HepG2 (cell line): Measurements from ENCODE around the gene TRIP6. TPM values are rescaled to one million over a fixed set of nuclear protein-coding genes. Genes with fewer than 3 reads are reported as not detected.

Experiments
- ATAC-seq: fragments of 200-7000 bp; cut with Tn5 transposase; 3 replicates; pipeline ENCODE4 v1.9.1; 2020; ENCODE audit warnings: mild to moderate bottlenecking, moderate library complexity
- BruUV-seq: library from RNA; stranded (reverse); fragments of 400-500 nt; replicated peaks from 2 replicates; lab custom pipeline; 2021; lab: Mats Ljungman, UMichigan
- CTCF ChIA-PET: fragments of 300-600 bp; formaldehyde crosslinking; extraction: SDS; loops from one replicate; lab custom pipeline; 2021; ENCODE audit warnings: low total read pairs, inconsistent platforms, low intra/inter-chr PET ratio; lab: Yijun Ruan, JAX
- POLR2A ChIA-PET: fragments of 350-600 bp; sonication (Branson Sonifier 250); formaldehyde crosslinking; loops from one replicate; lab custom pipeline; 2020; ENCODE audit warnings: antibody characterized with exemption, inconsistent platforms; lab: Yijun Ruan, JAX
- DNase-seq: peaks from one replicate; pipeline ENCODE4 v3.0.0-alpha.2; 2015; ENCODE audit warnings: low spot score
- FAIRE-seq: peaks from 3 replicates; lab custom pipeline; 2011; peaks lifted over from hg19 to GRCh38; lab: Jason Lieb, UNC
- H2AFZ ChIP-seq: one replicate; pipeline ENCODE4 v1.6.1; 2011; ENCODE audit warnings: low read length, inconsistent platforms
- H3K27ac ChIP-seq: fragments of 300-600 bp; 3 replicates; pipeline ENCODE4 v1.8.0; 2011; ENCODE audit warnings: mixed run types, mild to moderate bottlenecking, mixed read lengths, low read length, inconsistent platforms; ENCODE audit not compliant: insufficient read depth; ENCODE audit errors: extremely low read length
- H3K27me3 ChIP-seq, 2 experiments: fragments of 200-600 bp in 1 of 2; 2 replicates in 1 of 2; 3 replicates in 1 of 2; pipeline versions ENCODE4 v1.6.0 to v1.8.0; 2011; ENCODE audit warnings: low read length in 2 of 2, mild to moderate bottlenecking in 2 of 2, moderate library complexity in 2 of 2, inconsistent platforms in 1 of 2; ENCODE audit not compliant: insufficient read depth in 2 of 2, control insufficient read depth in 1 of 2
- H3K36me3 ChIP-seq, 2 experiments: fragments of 200-600 bp in 1 of 2; replicated peaks in 1 of 2; 2 replicates in 1 of 2; 3 replicates in 1 of 2; pipeline versions ENCODE4 v1.5.1 to v1.8.0; 2011; ENCODE audit warnings: low read length in 2 of 2, inconsistent platforms in 1 of 2; ENCODE audit not compliant: insufficient read depth in 2 of 2, control insufficient read depth in 1 of 2
- H3K4me1 ChIP-seq: 2 replicates; pipeline ENCODE4 v1.5.1; 2012; ENCODE audit warnings: low read length, inconsistent platforms; ENCODE audit not compliant: insufficient read depth
- H3K4me2 ChIP-seq: 2 replicates; pipeline ENCODE4 v1.6.0; 2011; ENCODE audit warnings: low read depth, low read length, inconsistent platforms
- H3K4me3 ChIP-seq, 3 experiments: fragments of 200-600 bp in 1 of 3; sonication (generic), shearing (Covaris generic) in 1 of 3; replicated peaks in 1 of 3; 2 replicates each; pipeline ENCODE4 v1.5.1; 2011 to 2016; ENCODE audit warnings: low read length in 3 of 3, inconsistent platforms in 2 of 3, low read depth in 2 of 3, mild to moderate bottlenecking in 2 of 3, control low read depth in 1 of 3, mixed read lengths in 1 of 3; ENCODE audit not compliant: insufficient read depth in 1 of 3
- H3K79me2 ChIP-seq: one replicate; pipeline ENCODE4 v1.6.1; 2011; ENCODE audit warnings: low read length, inconsistent platforms; ENCODE audit not compliant: insufficient read depth
- H3K9ac ChIP-seq: 2 replicates; pipeline ENCODE4 v1.6.0; 2011; ENCODE audit warnings: mild to moderate bottlenecking, low read depth, low read length, inconsistent platforms; ENCODE audit not compliant: insufficient read depth
- H3K9me3 ChIP-seq: 2 replicates; pipeline ENCODE4 v1.5.1; 2012; ENCODE audit warnings: mild to moderate bottlenecking, low read length
- H4K20me1 ChIP-seq: 2 replicates; pipeline ENCODE4 v1.6.0; 2011; ENCODE audit warnings: inconsistent platforms, mild to moderate bottlenecking, low read length, moderate library complexity; ENCODE audit not compliant: insufficient read depth
- FOXK1 ChIP-seq: sonication (generic); formaldehyde crosslinking; IDR thresholded peaks from 2 replicates; pipeline ENCODE4 v1.4.0; 2020; ENCODE audit warnings: low read depth, missing genetic modification reagents, borderline replicate concordance
- IRF1 ChIP-seq: sonication (generic); formaldehyde crosslinking; IDR thresholded peaks from 2 replicates; pipeline ENCODE4 v1.4.0; 2020; ENCODE audit warnings: low read depth, mild to moderate bottlenecking, missing genetic modification reagents
- NBN ChIP-seq: fragments of 450-650 bp; conservative IDR thresholded peaks from 2 replicates; pipeline ENCODE4 v1.6.1; 2017
- ZNF687 ChIP-seq: sonication (generic); formaldehyde crosslinking; IDR thresholded peaks from 2 replicates; pipeline ENCODE4 v1.5.1; 2020; ENCODE audit warnings: mild to moderate bottlenecking, missing genetic modification reagents, moderate library complexity
- WGBS: methylation state at CpG from one replicate; pipeline ENCODE4 v1.1.6; 2017; ENCODE audit warnings: low lambda C conversion rate; 5-methylcytosine and 5-hydroxymethylcytosine counted together
- in situ Hi-C: cut with HindIII; loops from 2 replicates; pipeline ENCODE4 v1.10.0; 2017; ENCODE audit warnings: low pct_unique_long_range_greater_than_20kb; ENCODE audit not compliant: extremely low pct_ligation_motif_present
- intact Hi-C: fragments of 100-400 bp; cut with micrococcal nuclease; formaldehyde crosslinking; loops from one replicate; pipeline ENCODE4 v1.10.0; 2022; ENCODE audit not compliant: unreplicated experiment
- polyA plus RNA-seq, 8 experiments: library from polyadenylated mRNA; depleted of rRNA in 3 of 8; stranded (reverse) in 7 of 8; unstranded in 1 of 8; fragments of >200 nt; fragmentation: Illumina TruSeq in 4 of 8; extraction: Trizol in 4 of 8; gene quantifications; 2 replicates each; pipeline versions ENCODE4 v1.2.1 to v1.2.3, GENCODE V29; 2011 to 2016; ENCODE audit warnings: low read depth in 4 of 8, missing spikeins in 1 of 8, mixed read lengths in 1 of 8; ENCODE audit not compliant: insufficient read depth in 1 of 8
- total RNA-seq, 5 experiments: library from RNA; depleted of rRNA; stranded (reverse); fragments of >200 nt; fragmentation: Illumina TruSeq; extraction: Trizol; gene quantifications; 2 replicates each; pipeline ENCODE4 v1.2.3, GENCODE V29; 2016; ENCODE audit warnings: low read depth in 1 of 5
- TF ChIP-seq, protein P1 (sequence below): sonication (generic); formaldehyde crosslinking; IDR thresholded peaks from 2 replicates; pipeline ENCODE4 v1.4.0; 2020; ENCODE audit warnings: missing genetic modification reagents, mild to moderate bottlenecking, borderline replicate concordance

Gene TRIP6
- total and polyA plus RNA-seq, 2 of the 13 experiments (the other 11 are each of a cell fraction or from before 2014, with no cell fraction given), result 0.34 to 0.38 TPM

GRCh38 chr7:100866729-100867039 is 503 bp upstream of the TRIP6 start (continued):
- TF ChIP-seq, protein P1, sequence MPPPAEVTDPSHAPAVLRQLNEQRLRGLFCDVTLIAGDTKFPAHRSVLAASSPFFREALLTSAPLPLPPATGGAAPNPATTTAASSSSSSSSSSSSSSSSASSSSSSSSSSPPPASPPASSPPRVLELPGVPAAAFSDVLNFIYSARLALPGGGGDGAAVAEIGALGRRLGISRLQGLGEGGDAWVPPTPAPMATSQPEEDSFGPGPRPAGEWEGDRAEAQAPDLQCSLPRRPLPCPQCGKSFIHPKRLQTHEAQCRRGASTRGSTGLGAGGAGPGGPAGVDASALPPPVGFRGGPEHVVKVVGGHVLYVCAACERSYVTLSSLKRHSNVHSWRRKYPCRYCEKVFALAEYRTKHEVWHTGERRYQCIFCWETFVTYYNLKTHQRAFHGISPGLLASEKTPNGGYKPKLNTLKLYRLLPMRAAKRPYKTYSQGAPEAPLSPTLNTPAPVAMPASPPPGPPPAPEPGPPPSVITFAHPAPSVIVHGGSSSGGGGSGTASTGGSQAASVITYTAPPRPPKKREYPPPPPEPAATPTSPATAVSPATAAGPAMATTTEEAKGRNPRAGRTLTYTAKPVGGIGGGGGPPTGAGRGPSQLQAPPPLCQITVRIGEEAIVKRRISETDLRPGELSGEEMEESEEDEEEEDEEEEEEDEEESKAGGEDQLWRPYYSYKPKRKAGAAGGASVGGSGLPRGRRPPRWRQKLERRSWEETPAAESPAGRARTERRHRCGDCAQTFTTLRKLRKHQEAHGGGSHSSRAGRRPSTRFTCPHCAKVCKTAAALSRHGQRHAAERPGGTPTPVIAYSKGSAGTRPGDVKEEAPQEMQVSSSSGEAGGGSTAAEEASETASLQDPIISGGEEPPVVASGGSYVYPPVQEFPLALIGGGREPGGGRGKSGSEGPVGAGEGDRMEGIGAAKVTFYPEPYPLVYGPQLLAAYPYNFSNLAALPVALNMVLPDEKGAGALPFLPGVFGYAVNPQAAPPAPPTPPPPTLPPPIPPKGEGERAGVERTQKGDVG (CRISPR knock-in tag), result no peak
- TF ChIP-seq NBN, result no peak
- TF ChIP-seq, all 625 proteins: peak for 0

GRCh38 chr7:100867776-100868485 is 744 bp downstream of the TRIP6 start:
- TF ChIP-seq FOXK1 (no peak), IRF1 (CRISPR knock-in tag) (no peak), ZNF687 (CRISPR knock-in tag) (0 out of 2 replicates have a peak, but pooled peaks have one; percentile 14)
- TF ChIP-seq, all 625 proteins: peak for 1
- ChIA-PET POLR2A (no interaction called here), CTCF (no interaction called here)
- DNase-seq (no peak), FAIRE-seq (no peak), ATAC-seq (no peak; the same call in 1 of the 3 replicates)
- Histone ChIP-seq H2AFZ (no peak overlapping the region), H3K4me3 (no peak overlapping the region), H3K9ac (no peak overlapping the region), H3K79me2 (no peaks in the 10 kb centered on the region), H3K4me2 (no peak overlapping the region), H3K27ac (no peak overlapping the region), H3K4me1 (peaks cover 14% of the 10 kb centered on the region), H3K27me3 (no peaks in the 10 kb centered on the region; a peak in 1 of 5 replicates), H4K20me1 (no peaks in the 10 kb centered on the region), H3K36me3 (no peaks in the 10 kb centered on the region), H3K9me3 (no peaks in the 10 kb centered on the region)
- WGBS, result 75% methylated on average over 12 of the region's 27 CpGs
- BruUV-seq, result no TSS peak
- intact Hi-C loops, result no loop called here
- in situ Hi-C loops, result no loop called here
